Stimulated activated CD4-positive, alpha-beta T cell treated with anti-CD3 and anti-CD28 coated beads, Interleukin-1b, Interleukin-23, amount 100 ng/mL, for 4 hours (primary cell): Measurements from ENCODE around the gene ANAPC16.
"Not testable (repeated sequence)": the region's sequence is repeated elsewhere in the genome, so short reads cannot be mapped to it uniquely, and the experiment has no call there.

Experiments used
- DNase-seq, 2 donors: peaks; one replicate each; pipeline ENCODE4 v3.0.0-alpha.2; 2020; ENCODE audit warnings: low read depth in 2 of 2

Gene ANAPC16

DNA sequence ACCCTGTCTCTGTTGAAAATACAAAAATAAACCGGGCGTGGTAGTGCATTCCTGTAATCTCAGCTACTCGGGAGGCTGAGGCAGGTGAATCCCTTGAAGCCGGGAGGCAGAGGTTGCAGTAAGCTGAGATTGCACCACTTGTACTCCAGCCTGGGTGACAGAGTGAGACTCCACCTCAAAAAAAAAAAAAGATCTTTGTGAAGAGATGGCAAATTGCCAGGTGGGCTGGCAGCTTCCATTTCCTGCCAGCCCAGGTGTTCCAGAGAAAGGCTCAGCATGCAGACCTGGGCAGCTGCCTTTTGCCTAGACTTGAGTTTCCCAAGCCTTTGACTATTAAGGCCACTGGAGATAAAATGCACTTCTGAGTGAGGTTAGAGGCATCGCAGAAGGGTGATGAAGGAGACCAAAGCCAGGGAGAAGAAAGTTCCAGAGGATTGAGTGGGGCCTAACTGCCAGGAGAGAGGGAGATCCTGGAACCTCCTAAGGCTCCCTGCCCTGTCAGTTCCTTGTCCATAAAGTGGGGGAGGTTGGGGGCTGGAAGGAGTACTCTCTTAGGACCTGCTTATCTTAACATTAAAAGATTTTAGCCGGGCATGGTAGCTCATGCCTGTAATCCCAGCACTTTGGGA lies 47.9 kb downstream of the ANAPC16 start:
- no peak for DNase-seq

GRCh38 chr10:72264536-72264935 lies 48.7 kb downstream of the ANAPC16 start:
- DNase-seq: no peak

GRCh38 chr10:72265508-72265907 lies 49.7 kb downstream of the ANAPC16 start:
- DNase-seq: no peak

DNA sequence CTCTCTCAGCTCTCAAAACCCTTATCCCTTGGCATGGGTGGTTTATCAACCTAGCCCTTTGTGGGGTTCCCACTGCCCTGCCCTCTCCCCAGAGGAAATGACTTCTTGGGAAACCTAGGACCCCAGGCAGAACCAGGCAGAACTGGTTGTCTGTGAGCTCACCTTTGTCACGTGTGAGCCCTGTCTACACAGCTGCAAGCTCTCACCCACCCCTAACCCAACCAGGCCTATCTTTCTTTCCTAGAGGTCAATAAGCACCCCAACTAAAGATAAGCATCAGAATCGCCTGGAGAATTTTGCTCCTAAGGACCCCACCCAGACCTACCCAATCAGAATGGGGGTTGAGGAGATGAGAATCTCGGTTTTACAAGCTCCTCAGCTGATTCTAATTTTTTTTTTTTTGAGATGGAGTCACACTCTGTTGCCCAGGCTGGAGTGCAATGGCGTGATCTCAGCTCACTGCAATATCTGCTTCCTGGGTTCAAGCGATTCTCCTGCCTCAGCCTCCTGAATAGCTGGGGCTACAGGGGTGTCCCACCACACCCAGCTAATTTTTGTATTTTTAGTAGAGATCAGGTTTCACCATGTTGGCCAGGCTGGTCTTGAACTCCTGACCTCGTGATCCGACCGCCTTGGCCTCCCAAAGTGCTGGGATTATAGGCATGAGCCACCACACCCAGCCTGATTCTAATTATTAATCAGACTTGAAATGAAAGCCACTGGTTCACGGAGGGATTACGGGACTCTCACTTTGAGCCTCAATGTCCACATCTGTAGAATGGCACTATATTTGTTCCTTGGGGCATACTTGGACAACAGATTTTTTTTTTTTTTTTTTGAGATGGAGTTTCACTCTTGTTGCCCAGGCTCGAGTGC lies 50.4 kb downstream of the ANAPC16 start:
- DNase-seq: no peak

- DNase-seq: no peak
Measured at GRCh38 chr10:72267381-72267780, 51.6 kb downstream of the ANAPC16 start.

GRCh38 chr10:72267819-72268399 lies 52.1 kb downstream of the ANAPC16 start:
- no peak for DNase-seq

DNA sequence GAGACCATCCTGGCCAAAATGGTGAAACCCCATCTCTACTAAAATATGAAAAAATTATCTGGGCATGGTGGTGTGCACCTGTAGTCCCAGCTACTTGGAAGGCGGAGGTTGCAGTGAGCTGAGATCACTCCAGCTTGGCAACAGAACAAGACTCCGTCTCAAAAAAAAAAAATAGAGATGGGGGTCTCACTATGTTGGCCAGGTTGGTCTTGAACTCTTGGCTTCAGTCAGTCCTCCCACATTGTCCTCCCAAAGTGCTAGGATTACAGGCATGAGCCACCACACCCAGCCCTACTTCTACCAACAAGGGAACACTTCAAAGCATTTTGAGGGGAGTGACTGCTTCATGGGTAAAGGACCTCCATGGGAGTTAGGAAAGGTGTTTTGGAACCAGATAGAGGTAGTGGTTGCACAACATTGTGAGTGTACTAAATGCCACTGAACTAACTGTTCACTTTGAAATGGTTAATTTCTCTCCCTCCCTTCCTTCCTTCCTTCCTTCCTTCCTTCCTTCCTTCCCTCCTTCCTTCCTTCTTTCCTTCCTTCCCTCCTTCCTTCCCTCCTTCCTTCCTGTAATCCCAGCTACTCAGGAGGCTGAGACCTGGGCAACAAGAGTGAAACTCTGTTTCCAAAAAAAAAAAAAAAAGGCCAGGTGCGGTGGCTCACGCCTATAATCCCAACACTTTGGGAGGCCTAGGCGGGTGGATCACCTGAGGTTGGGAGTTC lies 52.8 kb downstream of the ANAPC16 start:
- DNase-seq: not testable (repeated sequence)

DNA sequence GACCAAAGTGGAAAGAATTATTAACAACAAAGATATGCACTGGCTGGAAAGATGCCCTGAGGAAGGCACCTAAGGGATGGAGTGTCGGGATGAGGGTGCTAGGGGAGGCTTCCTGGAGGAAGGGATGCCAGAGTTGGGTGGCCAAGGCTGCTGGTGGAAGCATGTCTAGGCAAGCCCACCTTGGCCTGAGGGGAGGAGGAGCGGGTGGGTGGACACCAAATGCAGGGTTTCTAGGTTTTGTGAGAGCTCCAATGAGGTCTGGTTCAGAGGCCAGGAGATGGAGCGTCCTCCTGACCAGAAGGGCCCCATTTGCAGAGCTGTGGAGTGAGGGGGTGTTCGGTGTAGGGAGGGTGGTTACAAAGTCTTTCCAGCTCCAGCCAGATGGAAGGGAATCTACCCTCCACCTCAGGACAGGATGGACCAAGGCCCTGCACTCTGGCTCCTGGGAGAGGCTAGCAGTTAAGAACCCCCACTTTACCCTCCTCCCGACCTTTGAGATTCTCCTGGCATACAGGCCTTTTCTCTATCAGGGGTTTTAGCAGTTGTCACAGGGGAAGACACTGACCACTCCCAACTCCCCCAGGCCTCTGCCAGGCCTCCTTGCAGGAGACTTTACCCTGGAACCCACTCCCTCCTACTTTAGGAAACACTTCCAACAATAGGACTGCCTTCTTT lies 54.9 kb downstream of the ANAPC16 start:
- no peak for DNase-seq

- DNase-seq: no peak
Measured at GRCh38 chr10:72272689-72273409, 57.0 kb downstream of the ANAPC16 start.

DNA sequence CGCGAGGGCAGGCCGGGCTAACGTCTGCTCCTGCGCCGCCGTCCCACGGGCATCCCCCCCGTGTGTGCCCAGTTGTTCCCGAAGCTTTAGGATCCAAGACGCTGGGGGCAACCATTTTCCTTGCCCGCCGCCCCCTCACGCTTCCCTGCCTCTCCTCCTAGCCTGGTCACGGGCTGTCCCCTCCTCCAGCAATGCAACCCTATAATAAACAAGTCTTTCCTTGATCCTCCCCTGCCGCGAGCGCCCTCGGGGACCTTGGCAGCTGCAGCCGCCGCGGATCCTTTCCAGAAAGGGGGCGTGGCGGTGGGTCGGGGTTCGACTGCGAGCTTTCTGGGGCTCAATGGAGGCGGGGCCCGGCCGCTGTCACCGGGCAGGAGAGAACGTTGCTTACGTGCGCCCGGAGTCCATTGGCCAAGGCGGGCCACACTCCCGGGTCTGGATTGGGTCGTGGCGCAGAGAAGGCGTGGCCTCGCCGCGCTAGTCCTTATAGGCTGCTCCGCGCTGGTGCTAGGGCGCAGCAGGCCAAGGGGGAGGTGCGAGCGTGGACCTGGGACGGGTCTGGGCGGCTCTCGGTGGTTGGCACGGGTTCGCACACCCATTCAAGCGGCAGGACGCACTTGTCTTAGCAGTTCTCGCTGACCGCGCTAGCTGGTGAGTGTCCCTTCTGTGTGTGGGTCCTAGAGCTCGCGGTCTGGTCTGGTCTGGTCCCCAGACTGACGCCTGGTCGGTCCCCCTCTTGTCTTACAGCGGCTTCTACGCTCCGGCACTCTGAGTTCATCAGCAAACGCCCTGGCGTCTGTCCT lies 57.8 kb downstream of the ANAPC16 start, which contains the start of gene DDIT4:
TSS of gene DDIT4 (plus strand) at position 515 of the 803 bp plus-strand sequence. CDS start 293 bp downstream, outside the sequence.
- DNase-seq: peak; percentile 94

DNA sequence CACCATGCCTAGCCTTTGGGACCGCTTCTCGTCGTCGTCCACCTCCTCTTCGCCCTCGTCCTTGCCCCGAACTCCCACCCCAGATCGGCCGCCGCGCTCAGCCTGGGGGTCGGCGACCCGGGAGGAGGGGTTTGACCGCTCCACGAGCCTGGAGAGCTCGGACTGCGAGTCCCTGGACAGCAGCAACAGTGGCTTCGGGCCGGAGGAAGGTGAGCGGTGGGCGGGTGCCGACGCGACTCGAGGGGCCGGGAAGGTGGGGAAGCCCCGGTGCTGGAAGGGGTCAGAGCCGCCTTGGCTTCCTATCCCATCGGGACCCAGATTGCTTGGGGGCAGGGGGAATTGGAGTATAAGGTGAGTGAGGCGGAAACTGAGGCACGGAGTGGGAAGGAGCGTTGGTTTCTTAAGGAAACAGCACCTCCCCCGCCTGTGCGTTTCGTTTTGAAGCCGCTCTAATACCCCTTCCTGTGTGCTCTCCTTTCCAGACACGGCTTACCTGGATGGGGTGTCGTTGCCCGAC lies 58.5 kb downstream of the ANAPC16 start:
- DNase-seq: no peak

DNA sequence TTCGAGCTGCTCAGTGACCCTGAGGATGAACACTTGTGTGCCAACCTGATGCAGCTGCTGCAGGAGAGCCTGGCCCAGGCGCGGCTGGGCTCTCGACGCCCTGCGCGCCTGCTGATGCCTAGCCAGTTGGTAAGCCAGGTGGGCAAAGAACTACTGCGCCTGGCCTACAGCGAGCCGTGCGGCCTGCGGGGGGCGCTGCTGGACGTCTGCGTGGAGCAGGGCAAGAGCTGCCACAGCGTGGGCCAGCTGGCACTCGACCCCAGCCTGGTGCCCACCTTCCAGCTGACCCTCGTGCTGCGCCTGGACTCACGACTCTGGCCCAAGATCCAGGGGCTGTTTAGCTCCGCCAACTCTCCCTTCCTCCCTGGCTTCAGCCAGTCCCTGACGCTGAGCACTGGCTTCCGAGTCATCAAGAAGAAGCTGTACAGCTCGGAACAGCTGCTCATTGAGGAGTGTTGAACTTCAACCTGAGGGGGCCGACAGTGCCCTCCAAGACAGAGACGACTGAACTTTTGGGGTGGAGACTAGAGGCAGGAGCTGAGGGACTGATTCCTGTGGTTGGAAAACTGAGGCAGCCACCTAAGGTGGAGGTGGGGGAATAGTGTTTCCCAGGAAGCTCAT lies 59.0 kb downstream of the ANAPC16 start:
- DNase-seq: peak; percentile 59 to 67

DNA sequence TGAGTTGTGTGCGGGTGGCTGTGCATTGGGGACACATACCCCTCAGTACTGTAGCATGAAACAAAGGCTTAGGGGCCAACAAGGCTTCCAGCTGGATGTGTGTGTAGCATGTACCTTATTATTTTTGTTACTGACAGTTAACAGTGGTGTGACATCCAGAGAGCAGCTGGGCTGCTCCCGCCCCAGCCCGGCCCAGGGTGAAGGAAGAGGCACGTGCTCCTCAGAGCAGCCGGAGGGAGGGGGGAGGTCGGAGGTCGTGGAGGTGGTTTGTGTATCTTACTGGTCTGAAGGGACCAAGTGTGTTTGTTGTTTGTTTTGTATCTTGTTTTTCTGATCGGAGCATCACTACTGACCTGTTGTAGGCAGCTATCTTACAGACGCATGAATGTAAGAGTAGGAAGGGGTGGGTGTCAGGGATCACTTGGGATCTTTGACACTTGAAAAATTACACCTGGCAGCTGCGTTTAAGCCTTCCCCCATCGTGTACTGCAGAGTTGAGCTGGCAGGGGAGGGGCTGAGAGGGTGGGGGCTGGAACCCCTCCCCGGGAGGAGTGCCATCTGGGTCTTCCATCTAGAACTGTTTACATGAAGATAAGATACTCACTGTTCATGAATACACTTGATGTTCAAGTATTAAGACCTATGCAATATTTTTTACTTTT lies 59.7 kb downstream of the ANAPC16 start:
- no peak for DNase-seq

DNA sequence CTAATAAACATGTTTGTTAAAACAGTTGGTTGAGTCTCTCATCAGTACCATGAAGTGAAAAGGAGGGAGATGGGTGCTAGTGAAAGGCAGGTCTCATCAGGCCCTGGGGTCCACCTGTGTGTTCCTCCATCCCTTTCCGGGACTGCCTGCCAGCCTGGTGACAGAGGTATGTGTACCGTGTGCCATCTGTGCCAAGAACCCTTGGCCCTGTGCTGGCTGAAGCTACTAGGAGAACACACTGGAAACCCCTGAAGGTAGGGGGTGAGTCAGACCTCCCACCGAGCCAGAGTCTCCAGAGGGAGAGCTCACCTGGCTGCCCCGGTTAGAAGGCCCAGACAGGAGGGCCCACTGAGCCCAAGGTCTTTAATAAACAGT lies 60.2 kb downstream of the ANAPC16 start:
- no peak for DNase-seq

DNA sequence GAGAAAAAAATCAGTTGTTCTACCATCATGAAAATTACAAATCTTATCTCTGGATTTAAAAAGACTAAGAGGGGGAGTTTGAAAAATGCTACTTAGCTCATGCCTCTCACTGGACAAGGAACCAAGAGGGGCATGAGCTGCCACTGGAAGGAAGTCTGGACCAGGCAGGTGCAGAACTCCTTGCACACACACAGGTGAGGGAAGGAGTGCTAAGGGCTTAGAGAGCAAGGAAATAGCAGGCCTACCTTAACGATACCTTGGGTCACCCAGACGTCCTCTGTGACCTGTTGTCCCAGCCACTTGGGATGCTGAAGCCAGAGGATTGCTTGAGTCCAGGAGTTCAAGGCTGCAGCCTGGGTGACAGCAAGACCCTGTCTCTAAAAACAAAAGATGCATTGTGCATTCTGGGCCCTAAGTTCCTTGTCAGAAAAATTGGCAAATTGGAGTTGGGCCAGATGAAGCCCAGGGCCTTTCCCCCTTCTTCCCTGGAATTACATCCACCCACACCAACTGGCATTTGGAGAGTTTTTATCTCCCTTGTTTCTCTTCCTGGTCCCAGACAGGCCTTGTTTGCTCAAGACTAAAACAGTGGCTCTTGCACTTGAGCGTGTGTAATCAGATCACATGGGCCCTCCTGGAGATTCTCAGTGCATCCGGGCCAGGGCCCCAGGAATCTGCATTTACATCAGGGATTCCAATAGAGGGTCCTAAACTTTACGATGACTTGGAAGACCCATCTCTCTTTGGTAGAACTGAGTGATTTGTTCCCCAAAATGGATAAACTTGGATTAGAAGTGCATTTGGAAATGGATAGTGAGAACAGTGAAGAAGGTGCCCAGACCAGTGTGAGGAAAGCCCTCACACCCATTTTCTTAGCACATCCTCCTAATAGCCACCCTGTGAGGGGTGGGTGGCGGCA lies 60.9 kb downstream of the ANAPC16 start:
- DNase-seq: no peak

DNA sequence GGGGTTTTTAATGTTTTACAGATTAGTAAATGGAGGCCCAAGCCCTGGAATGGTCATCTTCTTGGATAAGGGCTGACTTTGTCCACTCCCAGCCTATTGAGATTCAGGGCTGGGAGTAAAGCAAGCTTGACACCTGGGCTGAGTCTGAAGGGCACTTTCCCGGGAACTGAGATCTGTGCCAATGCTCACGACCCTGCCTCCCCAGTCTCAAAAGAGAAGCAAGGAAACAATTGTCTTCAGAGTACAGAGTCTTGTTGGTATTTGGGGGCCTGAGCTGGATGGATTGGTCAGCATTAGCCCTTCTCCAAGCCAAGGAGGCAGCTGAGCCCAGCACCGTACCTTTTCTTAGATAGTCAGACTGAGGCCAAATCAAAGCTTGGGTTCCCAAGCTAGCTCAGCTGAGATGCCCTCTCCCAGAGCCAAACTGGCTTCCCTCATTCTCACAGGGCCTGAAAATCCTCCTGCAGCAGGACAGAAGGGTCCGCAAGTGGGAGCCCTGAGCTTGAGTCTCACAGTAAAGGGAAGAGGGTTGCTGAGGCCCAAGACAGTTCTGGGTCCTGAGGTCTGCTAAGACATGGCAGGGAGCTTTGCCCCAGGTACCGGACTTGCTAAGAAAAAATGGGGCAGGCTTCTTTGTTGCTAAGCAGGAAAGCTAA lies 61.7 kb downstream of the ANAPC16 start:
- DNase-seq: no peak

DNA sequence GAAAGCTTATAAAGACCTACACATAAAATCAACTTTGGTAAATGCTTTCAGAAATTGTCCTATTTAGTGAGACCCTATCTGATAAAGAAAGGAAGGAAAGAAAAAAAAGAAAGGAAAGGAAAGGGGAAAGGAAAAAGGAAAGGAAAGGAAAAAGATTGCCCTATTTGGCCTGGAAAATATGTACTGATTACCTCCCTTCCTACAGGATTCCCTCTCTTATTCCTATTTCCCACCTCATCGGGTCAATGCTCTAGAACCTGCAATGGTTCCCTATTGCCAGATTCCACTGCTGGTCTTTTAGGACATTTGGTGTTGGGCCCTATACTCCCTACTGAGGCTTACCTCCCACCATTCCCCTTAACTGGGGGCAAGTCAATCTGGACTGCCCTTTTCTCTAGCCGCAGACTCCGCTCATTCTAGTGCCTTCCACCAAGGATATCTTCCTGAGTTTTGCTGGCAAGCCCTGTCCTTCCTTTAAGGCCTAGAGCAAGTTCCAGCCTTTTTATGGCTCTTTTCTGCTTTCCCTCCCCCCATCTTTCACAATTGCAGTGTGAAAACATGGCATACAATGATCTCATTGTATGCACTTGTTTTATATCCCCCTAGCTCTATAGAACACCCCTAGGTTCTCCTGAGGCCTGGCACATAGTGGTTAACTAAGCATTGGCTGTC lies 62.3 kb downstream of the ANAPC16 start:
- no peak for DNase-seq
